SK-N-SH treated with all-trans-retinoic acid at 6 μM for 48 hours (cell line): ENCODE data around the gene ATRX.

Source experiments
- ATAC-seq: fragments of 200-7000 bp; cut with Tn5 transposase; 3 replicates; pipeline ENCODE4 v1.9.1; 2020; ENCODE audit warnings: mild to moderate bottlenecking, moderate library complexity
- ARNTL ChIP-seq: fragments of 450-650 bp; formaldehyde crosslinking; IDR thresholded peaks from 2 replicates; pipeline ENCODE4 v1.5.0; 2020; ENCODE audit warnings: low read depth, mild to moderate bottlenecking, moderate library complexity, borderline replicate concordance
- BACH2 ChIP-seq: fragments of 250-450 bp; sonication (Bioruptor Pico); IDR thresholded peaks from 2 replicates; pipeline ENCODE4 v1.9.0; 2021; ENCODE audit warnings: mild to moderate bottlenecking, borderline replicate concordance
- CREB5 ChIP-seq: fragments of 250-450 bp; sonication (Bioruptor Pico); IDR thresholded peaks from 2 replicates; pipeline ENCODE4 v1.5.1; 2020; ENCODE audit warnings: low read depth, mild to moderate bottlenecking, moderate library complexity
- CSDC2 ChIP-seq: fragments of 250-450 bp; sonication (Bioruptor Pico); IDR thresholded peaks from 2 replicates; pipeline ENCODE4 v1.5.0; 2020; ENCODE audit warnings: mild to moderate bottlenecking, moderate library complexity
- CSRNP3 ChIP-seq: fragments of 250-450 bp; sonication (Bioruptor Pico); IDR thresholded peaks from 2 replicates; pipeline ENCODE4 v1.5.1; 2021; ENCODE audit warnings: mild to moderate bottlenecking, moderate library complexity
- ESRRG ChIP-seq: fragments of 250-450 bp; sonication (Bioruptor Pico); IDR thresholded peaks from 2 replicates; pipeline ENCODE4 v1.6.1; 2021; ENCODE audit warnings: mild to moderate bottlenecking
- GLIS3 ChIP-seq: fragments of 250-450 bp; sonication (Bioruptor Pico); IDR thresholded peaks from 2 replicates; pipeline ENCODE4 v1.5.0; 2020; ENCODE audit warnings: mild to moderate bottlenecking, moderate library complexity
- ISL1 ChIP-seq: fragments of 250-450 bp; sonication (Bioruptor Pico); IDR thresholded peaks from 2 replicates; pipeline ENCODE4 v2.1.2; 2022; ENCODE audit warnings: mild to moderate bottlenecking, moderate library complexity
- OSR1 ChIP-seq: fragments of 250-450 bp; sonication (Bioruptor Pico); IDR thresholded peaks from 2 replicates; pipeline ENCODE4 v1.8.0; 2022; ENCODE audit warnings: moderate library complexity, mild to moderate bottlenecking, inconsistent platforms
- PATZ1 ChIP-seq: fragments of 250-450 bp; sonication (Bioruptor Pico); IDR thresholded peaks from 2 replicates; pipeline ENCODE4 v1.8.0; 2020; ENCODE audit warnings: mild to moderate bottlenecking, moderate library complexity, borderline replicate concordance
- PPARA ChIP-seq: fragments of 250-450 bp; sonication (Bioruptor Pico); IDR thresholded peaks from 2 replicates; pipeline ENCODE4 v1.5.0; 2020; ENCODE audit warnings: mild to moderate bottlenecking, borderline replicate concordance
- SNAI2 ChIP-seq: fragments of 250-450 bp; sonication (Bioruptor Pico); IDR thresholded peaks from 2 replicates; pipeline ENCODE4 v1.5.0; 2020; ENCODE audit warnings: mild to moderate bottlenecking, moderate library complexity
- TCF4 ChIP-seq: fragments of 250-450 bp; sonication (Bioruptor Pico); IDR thresholded peaks from 2 replicates; pipeline ENCODE4 v1.8.0; 2021; ENCODE audit warnings: mild to moderate bottlenecking, moderate library complexity, borderline replicate concordance
- TOX ChIP-seq: fragments of 250-450 bp; sonication (Bioruptor Pico); IDR thresholded peaks from 2 replicates; pipeline ENCODE4 v1.8.0; 2021; ENCODE audit warnings: mild to moderate bottlenecking, moderate library complexity, borderline replicate concordance
- TSHZ2 ChIP-seq: fragments of 250-450 bp; sonication (Bioruptor Pico); IDR thresholded peaks from 2 replicates; pipeline ENCODE4 v1.5.0; 2020; ENCODE audit warnings: mild to moderate bottlenecking, moderate library complexity
- ZC3H10 ChIP-seq: fragments of 250-450 bp; sonication (Bioruptor Pico); IDR thresholded peaks from 2 replicates; pipeline ENCODE4 v1.5.1; 2021; ENCODE audit warnings: mild to moderate bottlenecking, moderate library complexity
- ZFP30 ChIP-seq: fragments of 450-650 bp; formaldehyde crosslinking; IDR thresholded peaks from 2 replicates; pipeline ENCODE4 v1.5.0; 2022; ENCODE audit warnings: mild to moderate bottlenecking, moderate library complexity
- ZNF565 ChIP-seq: fragments of 450-650 bp; formaldehyde crosslinking; conservative IDR thresholded peaks from 2 replicates; pipeline ENCODE4 v1.5.0; 2020; ENCODE audit warnings: low read depth, mild to moderate bottlenecking, moderate library complexity
- ZNF70 ChIP-seq: fragments of 450-650 bp; formaldehyde crosslinking; IDR thresholded peaks from 2 replicates; pipeline ENCODE4 v1.5.0; 2020; ENCODE audit warnings: mild to moderate bottlenecking, moderate library complexity
- ZNF8 ChIP-seq: fragments of 450-650 bp; formaldehyde crosslinking; IDR thresholded peaks from 2 replicates; pipeline ENCODE4 v1.5.0; 2020; ENCODE audit warnings: mild to moderate bottlenecking, moderate library complexity

The ATRX gene

GRCh38 chrX:77743720-77744119 is 42.3 kb downstream of the ATRX start:
- TF ChIP-seq ZNF565 (CRISPR knock-in tag) (no peak), OSR1 (no peak), TSHZ2 (CRISPR knock-in tag) (no peak), TCF4 (CRISPR knock-in tag) (no peak), ARNTL (CRISPR knock-in tag) (no peak), ESRRG (CRISPR knock-in tag) (no peak), CSDC2 (no peak), PATZ1 (CRISPR knock-in tag) (no peak), GLIS3 (CRISPR knock-in tag) (no peak), SNAI2 (CRISPR knock-in tag) (no peak), ZNF70 (CRISPR knock-in tag) (no peak), ZC3H10 (CRISPR knock-in tag) (no peak), CSRNP3 (CRISPR knock-in tag) (no peak), PPARA (CRISPR knock-in tag) (no peak), ISL1 (no peak), TOX (no peak), CREB5 (CRISPR knock-in tag) (no peak), ZFP30 (no peak), BACH2 (CRISPR knock-in tag) (no peak)
- ATAC-seq: no peak

GRCh38 chrX:77742788-77743476 is 43.1 kb downstream of the ATRX start:
- TF ChIP-seq ARNTL (CRISPR knock-in tag) (no peak), ZFP30 (no peak), SNAI2 (CRISPR knock-in tag) (no peak), BACH2 (CRISPR knock-in tag) (no peak), ZNF8 (CRISPR knock-in tag) (no peak), CREB5 (CRISPR knock-in tag) (no peak), TCF4 (CRISPR knock-in tag) (no peak)
- no peak; the same call in 2 of the 3 replicates for ATAC-seq

GRCh38 chrX:77740376-77740905 is 45.6 kb downstream of the ATRX start:
- no peak for ATAC-seq
- TF ChIP-seq CREB5 (CRISPR knock-in tag) (no peak), PPARA (CRISPR knock-in tag) (no peak), ARNTL (CRISPR knock-in tag) (no peak), TCF4 (CRISPR knock-in tag) (no peak), SNAI2 (CRISPR knock-in tag) (no peak)
